ENCODE data around the gene TMEM161B.

The TMEM161B gene

DNA sequence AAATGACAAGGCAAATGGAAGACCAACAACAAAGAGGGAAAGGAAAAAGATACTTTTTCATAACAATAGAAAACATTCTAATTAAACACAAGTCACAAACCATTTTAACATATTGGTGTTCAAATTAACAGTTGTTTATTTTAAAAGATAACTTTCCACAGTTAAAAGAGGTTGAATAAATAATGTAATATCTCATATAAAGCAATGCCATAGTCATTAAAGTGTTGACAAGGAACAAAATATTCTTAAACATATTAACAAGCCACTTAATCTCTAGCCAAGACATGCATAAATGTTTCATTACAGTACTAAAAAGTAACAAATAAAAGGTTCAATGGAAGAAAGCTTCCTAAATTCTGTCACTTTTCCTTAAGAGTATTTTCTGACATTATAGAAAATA is 12.6 kb downstream of the TMEM161B start:
- TF ChIP-seq, protein P1, sequence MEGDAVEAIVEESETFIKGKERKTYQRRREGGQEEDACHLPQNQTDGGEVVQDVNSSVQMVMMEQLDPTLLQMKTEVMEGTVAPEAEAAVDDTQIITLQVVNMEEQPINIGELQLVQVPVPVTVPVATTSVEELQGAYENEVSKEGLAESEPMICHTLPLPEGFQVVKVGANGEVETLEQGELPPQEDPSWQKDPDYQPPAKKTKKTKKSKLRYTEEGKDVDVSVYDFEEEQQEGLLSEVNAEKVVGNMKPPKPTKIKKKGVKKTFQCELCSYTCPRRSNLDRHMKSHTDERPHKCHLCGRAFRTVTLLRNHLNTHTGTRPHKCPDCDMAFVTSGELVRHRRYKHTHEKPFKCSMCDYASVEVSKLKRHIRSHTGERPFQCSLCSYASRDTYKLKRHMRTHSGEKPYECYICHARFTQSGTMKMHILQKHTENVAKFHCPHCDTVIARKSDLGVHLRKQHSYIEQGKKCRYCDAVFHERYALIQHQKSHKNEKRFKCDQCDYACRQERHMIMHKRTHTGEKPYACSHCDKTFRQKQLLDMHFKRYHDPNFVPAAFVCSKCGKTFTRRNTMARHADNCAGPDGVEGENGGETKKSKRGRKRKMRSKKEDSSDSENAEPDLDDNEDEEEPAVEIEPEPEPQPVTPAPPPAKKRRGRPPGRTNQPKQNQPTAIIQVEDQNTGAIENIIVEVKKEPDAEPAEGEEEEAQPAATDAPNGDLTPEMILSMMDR (IDR thresholded peaks at IDR 0.05; ENCODE audit: insufficient read depth, low read length), result no peak
- TF ChIP-seq GABPA (IDR thresholded peaks at IDR 0.05; ENCODE audit: low read depth), result no peak
- Histone ChIP-seq H3K4me3 (replicated peaks; ENCODE audit: insufficient read depth, low read length) (no peak overlapping the region), H3K27me3 (ENCODE audit: insufficient read depth, poor library complexity, severe bottlenecking) (no peaks in the 10 kb centered on the region), H3K27ac (replicated peaks) (no peak overlapping the region)
- DNase-seq (ENCODE audit: low read depth in 1 of 2, low spot score in 1 of 2), result no peak

DNA sequence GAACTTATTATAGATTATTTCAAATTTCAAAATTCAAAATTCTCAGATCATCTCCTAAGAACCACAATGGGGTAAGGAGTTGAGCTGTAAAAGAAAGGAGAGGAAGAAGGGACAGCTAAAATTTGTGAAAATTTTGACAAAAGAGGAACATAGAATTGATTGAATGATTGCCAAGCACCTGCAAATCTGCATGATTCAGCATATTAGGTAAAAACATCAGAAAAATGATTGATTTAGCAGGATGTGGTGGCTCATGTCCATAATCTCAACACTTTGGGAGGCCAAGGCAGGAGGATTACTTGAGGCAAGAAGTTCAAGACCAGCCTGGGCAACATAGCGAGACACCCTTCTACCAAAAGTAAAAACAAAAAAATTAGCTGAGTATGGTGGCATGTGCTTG is 14.3 kb downstream of the TMEM161B start:
- no peaks in the 10 kb centered on the region for H3K27me3 ChIP-seq (ENCODE audit: insufficient read depth, poor library complexity, severe bottlenecking)
- DNase-seq (ENCODE audit: low read depth in 1 of 2, low spot score in 1 of 2), result no peak
- H3K27ac ChIP-seq (replicated peaks), result no peak overlapping the region
- no peak overlapping the region for H3K4me3 ChIP-seq (replicated peaks; ENCODE audit: insufficient read depth, low read length)
- TF ChIP-seq, protein P1 (IDR thresholded peaks at IDR 0.05; ENCODE audit: insufficient read depth, low read length), result no peak
- TF ChIP-seq SPI1 (IDR thresholded peaks at IDR 0.05; ENCODE audit: borderline replicate concordance, low read depth) (no peak), GABPA (IDR thresholded peaks at IDR 0.05; ENCODE audit: low read depth) (no peak), POLR2AphosphoS5 (IDR thresholded peaks at IDR 0.05; ENCODE audit: low read depth) (no peak)
- TF ChIP-seq, protein P2, sequence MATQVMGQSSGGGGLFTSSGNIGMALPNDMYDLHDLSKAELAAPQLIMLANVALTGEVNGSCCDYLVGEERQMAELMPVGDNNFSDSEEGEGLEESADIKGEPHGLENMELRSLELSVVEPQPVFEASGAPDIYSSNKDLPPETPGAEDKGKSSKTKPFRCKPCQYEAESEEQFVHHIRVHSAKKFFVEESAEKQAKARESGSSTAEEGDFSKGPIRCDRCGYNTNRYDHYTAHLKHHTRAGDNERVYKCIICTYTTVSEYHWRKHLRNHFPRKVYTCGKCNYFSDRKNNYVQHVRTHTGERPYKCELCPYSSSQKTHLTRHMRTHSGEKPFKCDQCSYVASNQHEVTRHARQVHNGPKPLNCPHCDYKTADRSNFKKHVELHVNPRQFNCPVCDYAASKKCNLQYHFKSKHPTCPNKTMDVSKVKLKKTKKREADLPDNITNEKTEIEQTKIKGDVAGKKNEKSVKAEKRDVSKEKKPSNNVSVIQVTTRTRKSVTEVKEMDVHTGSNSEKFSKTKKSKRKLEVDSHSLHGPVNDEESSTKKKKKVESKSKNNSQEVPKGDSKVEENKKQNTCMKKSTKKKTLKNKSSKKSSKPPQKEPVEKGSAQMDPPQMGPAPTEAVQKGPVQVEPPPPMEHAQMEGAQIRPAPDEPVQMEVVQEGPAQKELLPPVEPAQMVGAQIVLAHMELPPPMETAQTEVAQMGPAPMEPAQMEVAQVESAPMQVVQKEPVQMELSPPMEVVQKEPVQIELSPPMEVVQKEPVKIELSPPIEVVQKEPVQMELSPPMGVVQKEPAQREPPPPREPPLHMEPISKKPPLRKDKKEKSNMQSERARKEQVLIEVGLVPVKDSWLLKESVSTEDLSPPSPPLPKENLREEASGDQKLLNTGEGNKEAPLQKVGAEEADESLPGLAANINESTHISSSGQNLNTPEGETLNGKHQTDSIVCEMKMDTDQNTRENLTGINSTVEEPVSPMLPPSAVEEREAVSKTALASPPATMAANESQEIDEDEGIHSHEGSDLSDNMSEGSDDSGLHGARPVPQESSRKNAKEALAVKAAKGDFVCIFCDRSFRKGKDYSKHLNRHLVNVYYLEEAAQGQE (IDR thresholded peaks at IDR 0.05; ENCODE audit: insufficient replicate concordance, low read depth), result no peak

DNA sequence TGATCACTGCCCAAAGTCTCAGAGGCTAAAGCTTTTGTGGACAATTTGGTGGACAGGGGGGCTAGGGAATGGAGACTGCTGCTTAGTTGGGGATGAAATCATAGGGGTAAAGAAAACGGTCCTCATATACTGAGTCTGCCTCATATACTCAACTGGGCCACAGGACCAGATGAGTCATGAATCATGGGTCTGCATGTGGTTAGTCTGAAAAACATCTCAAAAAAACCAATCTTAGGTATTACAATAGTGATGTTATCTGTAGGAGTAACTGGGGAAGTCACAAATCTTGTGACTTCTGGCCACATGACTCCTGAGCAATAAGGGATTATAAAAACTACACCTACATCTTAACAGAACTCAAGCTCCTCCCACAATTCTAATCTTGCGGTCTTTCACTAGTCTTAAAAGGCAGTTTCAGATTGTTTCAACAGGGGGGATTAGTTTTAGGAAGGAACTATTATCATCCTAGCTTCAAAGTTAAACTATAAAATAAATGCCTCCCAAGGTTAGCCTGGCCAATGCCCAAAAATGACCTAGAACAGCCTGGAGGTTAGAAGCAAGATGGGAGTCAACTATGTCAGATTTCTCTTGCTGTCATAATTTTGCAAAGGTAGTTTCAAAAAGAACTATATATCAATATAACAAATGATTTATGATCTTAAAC is 17.5 kb downstream of the TMEM161B start:
- no peak for TF ChIP-seq SPI1 (IDR thresholded peaks at IDR 0.05; ENCODE audit: borderline replicate concordance, low read depth)
- Histone ChIP-seq H3K4me3 (replicated peaks; ENCODE audit: insufficient read depth, low read length) (no peak overlapping the region), H3K27ac (replicated peaks) (no peak overlapping the region), H3K27me3 (ENCODE audit: insufficient read depth, poor library complexity, severe bottlenecking) (no peaks in the 10 kb centered on the region)
- DNase-seq (ENCODE audit: low read depth in 1 of 2, low spot score in 1 of 2), result no peak

DNA sequence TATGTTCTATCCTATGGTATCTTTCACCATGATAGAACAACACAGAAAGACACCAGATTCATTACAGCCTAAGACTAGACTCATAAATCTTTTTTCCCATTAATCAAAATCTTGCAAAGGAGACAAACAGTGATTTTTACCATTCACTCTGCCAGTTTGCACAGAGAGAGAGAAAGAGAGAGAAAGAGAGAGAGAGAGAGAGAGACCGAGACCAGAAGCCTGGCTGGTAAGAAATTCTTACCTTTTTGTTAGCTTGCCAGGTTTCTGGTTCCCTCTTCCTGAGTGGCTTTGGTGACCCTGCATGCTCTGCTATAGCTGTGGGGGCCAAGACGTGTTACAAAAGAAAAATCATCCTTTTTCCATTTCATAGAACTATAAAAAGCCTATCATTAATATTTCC is 18.6 kb downstream of the TMEM161B start:
- Histone ChIP-seq H3K27me3 (ENCODE audit: insufficient read depth, poor library complexity, severe bottlenecking) (no peaks in the 10 kb centered on the region), H3K27ac (replicated peaks) (no peak overlapping the region), H3K4me3 (replicated peaks; ENCODE audit: insufficient read depth, low read length) (no peak overlapping the region)
- no peak for DNase-seq (ENCODE audit: low read depth in 1 of 2, low spot score in 1 of 2)
- TF ChIP-seq GABPA (IDR thresholded peaks at IDR 0.05; ENCODE audit: low read depth) (no peak), POLR2AphosphoS5 (IDR thresholded peaks at IDR 0.05; ENCODE audit: low read depth) (no peak)
- TF ChIP-seq, protein P2 (IDR thresholded peaks at IDR 0.05; ENCODE audit: insufficient replicate concordance, low read depth), result no peak
- TF ChIP-seq, protein P1 (IDR thresholded peaks at IDR 0.05; ENCODE audit: insufficient read depth, low read length), result no peak

Data from HL-60 (cell line).